Thymus (tissue), 11 donors: ENCODE results near the gene PLEKHO2. TPM values are rescaled to one million over a fixed set of nuclear protein-coding genes. Genes with fewer than 3 reads are reported as not detected.

Source experiments
- DNase-seq, 9 donors: peaks; one replicate each; pipeline ENCODE4 v3.0.0-alpha.2; 2013; ENCODE audit warnings: low spot score in 9 of 9, low read depth in 6 of 9, missing footprints in 1 of 9
- H3K27ac ChIP-seq, 2 donors: one replicate each; pipeline ENCODE4 v1.5.1; 2013; ENCODE audit warnings: control low read depth in 1 of 2, low read depth in 1 of 2, low read length in 1 of 2, mild to moderate bottlenecking in 1 of 2, moderate library complexity in 1 of 2
- H3K27me3 ChIP-seq, 2 donors: one replicate each; pipeline ENCODE4 v1.5.1; 2013; ENCODE audit warnings: low read length in 1 of 2; ENCODE audit not compliant: control insufficient read depth in 2 of 2, insufficient read depth in 1 of 2
- H3K36me3 ChIP-seq, 2 donors: one replicate each; pipeline ENCODE4 v1.5.1; 2013; ENCODE audit warnings: low read length in 1 of 2, mild to moderate bottlenecking in 1 of 2, moderate library complexity in 1 of 2; ENCODE audit not compliant: control insufficient read depth in 2 of 2, insufficient read depth in 2 of 2
- H3K4me1 ChIP-seq, 2 donors: one replicate each; pipeline ENCODE4 v1.5.1; 2013; ENCODE audit warnings: low read length in 2 of 2; ENCODE audit not compliant: control insufficient read depth in 2 of 2, insufficient read depth in 2 of 2
- H3K4me3 ChIP-seq, 2 donors: one replicate each; pipeline ENCODE4 v1.5.1; 2013; ENCODE audit warnings: low read length in 2 of 2, control low read depth in 1 of 2, mild to moderate bottlenecking in 1 of 2
- H3K9me3 ChIP-seq, 2 donors: one replicate each; pipeline ENCODE4 v1.5.1; 2013; ENCODE audit warnings: low read length in 1 of 2, mild to moderate bottlenecking in 1 of 2; ENCODE audit not compliant: control insufficient read depth in 2 of 2, insufficient read depth in 1 of 2
- WGBS: extraction: QIAGEN DNeasy Blood & Tissue Kit; methylation state at CpG from one replicate; pipeline ENCODE4 v1.1.7; 2013; 5-methylcytosine and 5-hydroxymethylcytosine counted together
- polyA plus RNA-seq: library from polyadenylated mRNA; stranded (reverse); fragments of 200-250 nt; gene quantifications from one replicate; pipeline ENCODE4 v1.2.3, GENCODE V29; 2013
- total RNA-seq: library from RNA; stranded (reverse); fragments of 120-200 nt; gene quantifications from one replicate; pipeline ENCODE4 v1.2.4, GENCODE V29; 2013
- donor health status: healthy.

Gene PLEKHO2
- total and polyA plus RNA-seq, 2 donors: 18.2 to 18.7 TPM

- H3K36me3 ChIP-seq: no peaks in the 10 kb centered on the region
- WGBS: 59% methylated on average over 2 of the region's 2 CpGs
- H3K4me3 ChIP-seq: no peak overlapping the region
- no peaks in the 10 kb centered on the region for H3K27me3 ChIP-seq
- H3K9me3 ChIP-seq: peaks cover 0 to 16% of the 10 kb centered on the region in 2 donors
- peak in 1 of 9 donors; percentile 55 for DNase-seq
- H3K4me1 ChIP-seq: peaks cover 0 to 35% of the 10 kb centered on the region in 2 donors
- H3K27ac ChIP-seq: no peak overlapping the region
Measured at GRCh38 chr15:64901914-64902313, 60.2 kb downstream of the PLEKHO2 start.

- peaks cover 0 to 25% of the 10 kb centered on the region in 2 donors for H3K4me1 ChIP-seq
- H3K27ac ChIP-seq: no peak overlapping the region
- no peak overlapping the region for H3K4me3 ChIP-seq
- no peaks in the 10 kb centered on the region for H3K27me3 ChIP-seq
- peaks cover 0 to 16% of the 10 kb centered on the region in 2 donors for H3K9me3 ChIP-seq
- no peaks in the 10 kb centered on the region for H3K36me3 ChIP-seq
- WGBS: 99% methylated on average over 4 of the region's 4 CpGs
- no peak for DNase-seq
Measured at GRCh38 chr15:64902863-64903262, 61.1 kb downstream of the PLEKHO2 start.

DNA sequence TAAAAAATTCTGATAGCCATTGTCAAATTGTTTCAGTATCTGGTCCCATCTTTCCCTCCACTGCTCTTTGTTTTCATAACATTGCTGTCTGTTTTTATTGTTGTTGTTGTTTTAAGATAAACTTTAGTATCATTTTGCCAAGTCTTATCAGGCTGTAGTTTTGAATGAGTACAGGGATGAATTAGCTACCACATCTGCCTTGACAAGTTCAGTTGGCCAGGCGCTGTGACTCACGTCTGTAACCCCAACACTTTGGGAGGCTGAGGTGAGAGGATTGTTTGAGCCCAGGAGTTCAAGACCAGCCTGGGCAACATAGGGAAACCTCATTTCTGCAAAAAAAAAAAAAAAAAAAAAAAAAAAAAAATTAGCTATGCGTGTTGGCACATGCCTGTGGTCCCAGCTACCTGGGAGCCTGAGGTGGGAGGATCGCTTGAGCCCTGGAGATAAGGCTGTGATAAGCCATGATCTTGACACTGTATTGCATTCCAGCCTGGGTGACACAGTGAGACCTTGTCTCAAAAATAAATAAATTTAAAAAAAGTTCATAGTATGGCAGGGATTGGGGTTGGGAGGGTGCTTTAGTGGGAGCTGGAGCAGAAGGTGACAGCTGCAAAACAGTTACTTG is 61.7 kb downstream of the PLEKHO2 start:
- Histone ChIP-seq H3K4me1 (peaks cover 0 to 20% of the 10 kb centered on the region in 2 donors), H3K36me3 (no peaks in the 10 kb centered on the region), H3K9me3 (peaks cover 0 to 16% of the 10 kb centered on the region in 2 donors), H3K4me3 (no peak overlapping the region), H3K27ac (no peak overlapping the region), H3K27me3 (no peaks in the 10 kb centered on the region)
- no peak for DNase-seq
- WGBS: 97% methylated on average over 4 of the region's 4 CpGs

GRCh38 chr15:64904189-64904588 is 62.5 kb downstream of the PLEKHO2 start:
- H3K36me3 ChIP-seq: no peaks in the 10 kb centered on the region
- 96% methylated on average over 4 of the region's 4 CpGs for WGBS
- no peak overlapping the region for H3K27ac ChIP-seq
- H3K4me3 ChIP-seq: no peak overlapping the region
- DNase-seq: no peak
- H3K27me3 ChIP-seq: no peaks in the 10 kb centered on the region
- H3K9me3 ChIP-seq: peaks cover 0 to 16% of the 10 kb centered on the region in 2 donors
- peaks cover 0 to 20% of the 10 kb centered on the region in 2 donors for H3K4me1 ChIP-seq

GRCh38 chr15:64905119-64905831 is 63.6 kb downstream of the PLEKHO2 start:
- no peaks in the 10 kb centered on the region for H3K36me3 ChIP-seq
- H3K4me1 ChIP-seq: peaks cover 0 to 20% of the 10 kb centered on the region in 2 donors
- H3K27ac ChIP-seq: no peak overlapping the region
- H3K27me3 ChIP-seq: peaks cover 0 to 5% of the 10 kb centered on the region in 2 donors
- H3K9me3 ChIP-seq: peaks cover 0 to 16% of the 10 kb centered on the region in 2 donors
- H3K4me3 ChIP-seq: peak overlapping the region; percentile 5 to 38
- DNase-seq: peak in 5 of 9 donors; percentile 65 to 82 (median 72)
- WGBS: 23% methylated on average over 30 of the region's 30 CpGs

GRCh38 chr15:64905941-64906340 is 64.2 kb downstream of the PLEKHO2 start:
- no peak overlapping the region for H3K27ac ChIP-seq
- peaks cover 0 to 14% of the 10 kb centered on the region in 2 donors for H3K9me3 ChIP-seq
- no peak overlapping the region for H3K4me3 ChIP-seq
- peaks cover 0 to 20% of the 10 kb centered on the region in 2 donors for H3K4me1 ChIP-seq
- no peaks in the 10 kb centered on the region for H3K36me3 ChIP-seq
- 96% methylated on average over 8 of the region's 9 CpGs for WGBS
- DNase-seq: no peak
- H3K27me3 ChIP-seq: peaks cover 0 to 7% of the 10 kb centered on the region in 2 donors

- Histone ChIP-seq H3K36me3 (no peaks in the 10 kb centered on the region), H3K27me3 (peaks cover 0 to 10% of the 10 kb centered on the region in 2 donors), H3K4me3 (no peak overlapping the region), H3K4me1 (peaks cover 2 to 24% of the 10 kb centered on the region in 2 donors), H3K9me3 (peaks cover 0 to 9% of the 10 kb centered on the region in 2 donors), H3K27ac (no peak overlapping the region)
- 92% methylated on average over 3 of the region's 3 CpGs for WGBS
- no peak for DNase-seq
Measured at GRCh38 chr15:64906402-64906801, 64.7 kb downstream of the PLEKHO2 start.

DNA sequence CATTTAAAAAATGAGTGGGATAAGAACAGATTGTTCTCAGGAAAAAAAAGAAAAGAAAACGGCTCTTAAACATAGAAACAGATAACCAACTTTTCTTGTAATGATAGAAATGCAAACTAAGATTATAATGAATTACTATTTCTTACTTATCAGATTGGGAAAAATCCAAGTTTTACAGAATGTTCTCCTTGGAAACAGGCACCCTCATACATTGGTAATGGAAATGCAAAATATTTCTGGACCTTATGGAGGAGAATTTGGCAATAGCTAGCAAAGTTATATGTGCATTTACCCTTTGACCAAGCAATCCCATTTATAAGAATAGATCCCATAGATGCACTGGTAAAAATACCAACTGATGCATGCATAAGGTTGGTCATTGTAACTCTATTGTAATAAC is 66.3 kb downstream of the PLEKHO2 start:
- Histone ChIP-seq H3K27ac (no peak overlapping the region), H3K4me3 (no peak overlapping the region), H3K4me1 (peaks cover 5 to 25% of the 10 kb centered on the region in 2 donors), H3K36me3 (no peaks in the 10 kb centered on the region), H3K27me3 (peaks cover 0 to 20% of the 10 kb centered on the region in 2 donors), H3K9me3 (peaks cover 0 to 7% of the 10 kb centered on the region in 2 donors)
- no peak for DNase-seq
- 94% methylated on average over 1 of the region's 1 CpG for WGBS

DNA sequence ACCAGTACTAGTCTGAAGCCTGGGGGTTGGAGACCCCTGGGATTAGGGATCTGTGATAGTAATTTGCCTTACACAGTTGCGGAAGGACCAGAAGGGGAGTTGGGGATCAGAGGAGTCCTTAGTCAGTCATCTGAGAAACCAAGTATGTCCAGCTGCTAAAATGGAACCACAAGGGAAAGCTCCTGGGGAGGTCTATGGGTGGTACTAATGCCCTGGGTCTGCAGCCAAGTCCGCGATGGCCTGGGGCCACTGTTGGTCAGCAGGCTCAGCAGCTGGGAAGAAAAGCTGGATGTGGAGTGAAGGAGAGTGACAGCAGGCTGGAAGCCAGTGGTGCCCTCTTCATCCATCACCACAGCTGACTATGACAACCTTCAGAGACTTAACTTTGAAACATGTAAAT is 67.8 kb downstream of the PLEKHO2 start:
- H3K4me3 ChIP-seq: no peak overlapping the region
- H3K36me3 ChIP-seq: no peaks in the 10 kb centered on the region
- WGBS: 97% methylated on average over 3 of the region's 3 CpGs
- no peak overlapping the region for H3K27ac ChIP-seq
- DNase-seq: no peak
- peaks cover 0 to 20% of the 10 kb centered on the region in 2 donors for H3K27me3 ChIP-seq
- peaks cover 5 to 19% of the 10 kb centered on the region in 2 donors for H3K4me1 ChIP-seq
- H3K9me3 ChIP-seq: peaks cover 0 to 7% of the 10 kb centered on the region in 2 donors
